ENCODE data around the gene C6orf58. TPM values are rescaled to one million over a fixed set of nuclear protein-coding genes. Genes with fewer than 3 reads are reported as not detected.

C6orf58 gene
- not detected in 2 replicates for total RNA-seq

DNA sequence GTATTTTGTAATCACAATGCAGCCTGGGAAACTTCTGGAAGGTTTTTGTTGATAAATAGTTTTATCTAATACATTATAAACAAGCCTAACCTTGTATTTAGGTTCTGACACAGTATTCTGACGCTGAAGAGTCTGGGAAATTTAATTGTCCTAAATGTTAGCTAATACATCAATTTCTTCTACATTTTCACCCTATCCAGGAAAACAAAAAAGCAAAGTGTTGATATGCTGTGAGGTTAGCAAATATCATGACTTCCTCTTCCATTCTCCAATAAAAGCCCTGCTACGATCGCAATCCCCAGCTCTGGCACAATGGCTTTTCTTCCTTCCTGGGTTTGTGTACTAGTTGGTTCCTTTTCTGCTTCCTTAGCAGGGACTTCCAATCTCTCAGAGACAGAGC, at the start of gene C6orf58:
TSS of gene C6orf58 (plus strand) at position 301 of the 400 bp plus-strand sequence. CDS start at position 313, 12 bp downstream.
- DNase-seq (ENCODE audit: extremely low read depth, low read depth, low spot score) = no peak

DNA sequence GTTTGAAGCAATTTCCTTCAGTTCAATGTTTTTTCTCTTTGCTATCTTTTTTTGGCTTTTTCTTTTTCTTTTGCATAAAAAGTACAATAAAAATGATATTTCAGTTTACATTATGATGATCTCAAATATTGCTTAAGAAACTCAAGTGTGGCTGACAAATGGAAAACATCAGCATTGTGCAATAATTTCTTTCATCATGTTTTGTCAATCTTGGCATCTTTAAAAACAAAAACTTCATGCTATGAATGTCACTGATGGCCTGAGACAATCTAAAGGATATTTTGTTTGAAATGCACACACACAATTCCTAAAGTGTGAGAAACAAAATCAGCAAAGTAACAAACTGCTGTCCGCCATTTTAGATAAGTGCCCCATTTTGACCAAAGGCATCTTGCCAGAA, 44.0 kb upstream of the C6orf58 start:
- no peak for DNase-seq (ENCODE audit: extremely low read depth, low read depth, low spot score)

DNA sequence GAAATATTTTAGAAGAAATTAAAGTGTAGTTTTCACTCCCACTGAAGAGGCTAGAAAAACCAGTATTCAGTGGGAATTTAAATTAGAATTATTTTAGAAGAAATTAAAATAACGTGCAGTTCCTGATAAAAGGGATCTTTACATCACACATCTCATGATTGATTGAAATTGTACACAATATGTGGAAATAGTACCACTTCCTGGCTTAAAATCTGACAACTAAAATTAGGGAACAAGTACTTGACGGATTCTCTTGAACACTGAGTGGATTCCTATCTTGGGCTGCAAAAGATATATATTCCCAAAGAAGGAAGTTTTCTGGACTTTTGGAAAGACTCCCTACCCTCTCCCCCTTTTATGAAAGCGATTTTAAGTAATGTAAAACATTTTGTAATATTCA, 43.2 kb upstream of the C6orf58 start:
- DNase-seq (ENCODE audit: extremely low read depth, low read depth, low spot score) = no peak

DNA sequence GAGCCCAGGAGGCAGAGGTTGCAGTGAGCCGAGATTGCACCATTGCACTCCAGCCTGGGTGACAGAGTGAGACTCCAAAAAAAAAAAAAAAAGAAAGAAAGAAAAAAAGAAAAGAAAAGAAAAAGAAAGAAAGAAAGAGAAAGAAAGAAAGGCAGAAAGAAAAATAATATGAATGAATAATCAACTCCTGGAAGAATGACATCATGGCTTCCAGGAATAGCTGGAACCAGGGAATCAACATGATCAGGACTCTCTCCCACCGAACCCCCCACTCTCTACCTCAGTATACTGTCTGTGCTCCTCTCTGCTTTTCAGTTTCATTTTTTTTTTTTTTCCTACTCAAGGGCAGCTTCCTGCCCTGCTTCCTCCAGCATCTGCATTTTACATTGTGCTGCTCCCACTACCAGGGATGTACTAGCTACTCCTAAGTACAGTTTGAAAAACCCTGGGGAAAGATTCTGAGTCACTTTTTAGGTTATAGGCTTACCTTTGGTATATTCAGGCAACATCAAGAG, 38.2 kb upstream of the C6orf58 start:
- no peak for DNase-seq (ENCODE audit: extremely low read depth, low read depth, low spot score)

DNA sequence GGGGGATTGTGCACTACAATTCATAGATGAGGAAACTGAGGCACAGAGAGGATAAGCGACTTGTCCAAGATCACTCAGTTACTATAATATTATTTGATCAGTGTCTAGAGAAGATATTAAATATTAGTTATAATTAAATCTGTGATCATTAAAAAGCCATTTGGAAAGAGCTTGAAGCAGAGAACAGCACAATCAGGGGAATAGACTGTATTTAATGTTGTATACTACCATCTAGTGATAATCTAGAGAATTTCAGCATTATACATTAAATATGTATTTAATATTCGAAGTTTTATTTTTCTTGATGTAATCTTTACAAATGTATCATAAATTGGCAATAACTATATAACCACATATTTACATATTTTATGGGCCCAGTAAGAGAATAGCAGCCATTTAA, 37.7 kb upstream of the C6orf58 start:
- DNase-seq (ENCODE audit: extremely low read depth, low read depth, low spot score) = no peak

DNA sequence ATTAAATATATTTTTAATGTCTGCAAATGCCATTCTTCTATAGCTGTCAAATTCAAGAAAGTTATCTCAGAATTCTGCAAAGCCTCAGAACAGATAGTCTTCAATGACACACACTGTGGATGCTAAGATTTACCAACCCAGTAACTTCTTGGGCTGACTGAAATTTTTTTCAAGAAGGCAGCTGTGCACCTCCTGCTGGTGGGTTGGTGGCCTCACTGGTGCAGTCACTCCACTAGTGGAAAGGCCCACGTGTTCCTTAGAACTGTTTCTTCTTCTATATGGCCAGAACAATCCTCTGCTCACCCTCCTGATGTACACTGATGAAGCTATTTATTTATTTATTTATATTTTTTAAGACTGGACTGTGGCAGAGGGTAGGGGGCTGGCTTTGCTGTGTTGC, 29.8 kb upstream of the C6orf58 start:
- DNase-seq (ENCODE audit: extremely low read depth, low read depth, low spot score) = no peak

DNA sequence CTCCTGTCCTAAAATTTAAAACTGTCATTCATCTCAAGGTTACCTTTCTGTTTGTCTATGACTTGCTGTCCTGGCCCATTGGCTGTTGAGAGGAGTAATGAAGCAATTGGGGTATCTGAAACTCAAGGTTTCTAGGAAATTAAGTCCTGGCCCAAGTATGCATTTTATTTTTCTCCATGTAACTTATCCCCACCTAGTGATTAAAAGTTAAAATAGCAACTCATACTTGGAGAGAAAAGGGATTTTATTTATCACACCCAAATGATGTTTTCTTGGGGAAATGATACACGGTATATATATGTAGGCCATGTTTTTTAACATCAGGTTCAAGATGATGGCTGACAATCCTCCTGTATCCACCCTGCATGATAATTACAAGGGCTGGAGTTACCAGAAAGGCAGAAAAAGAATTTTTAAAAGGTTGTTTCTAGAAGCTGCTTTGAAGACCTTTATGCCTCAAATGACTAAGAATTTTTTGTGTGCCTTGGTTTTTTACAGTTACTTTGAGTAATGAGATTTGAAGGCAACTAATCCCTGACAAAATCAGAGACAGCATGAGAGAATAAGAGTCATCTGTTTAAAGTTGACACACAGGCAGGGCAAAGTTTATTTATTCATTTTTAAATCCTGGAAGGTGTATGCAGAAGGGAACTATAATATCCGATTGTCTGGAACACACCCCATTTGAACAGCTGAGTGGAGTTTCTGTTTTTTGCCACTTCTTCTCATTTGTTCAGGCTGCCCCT, 28.9 kb upstream of the C6orf58 start:
- no peak for DNase-seq (ENCODE audit: extremely low read depth, low read depth, low spot score)

DNA sequence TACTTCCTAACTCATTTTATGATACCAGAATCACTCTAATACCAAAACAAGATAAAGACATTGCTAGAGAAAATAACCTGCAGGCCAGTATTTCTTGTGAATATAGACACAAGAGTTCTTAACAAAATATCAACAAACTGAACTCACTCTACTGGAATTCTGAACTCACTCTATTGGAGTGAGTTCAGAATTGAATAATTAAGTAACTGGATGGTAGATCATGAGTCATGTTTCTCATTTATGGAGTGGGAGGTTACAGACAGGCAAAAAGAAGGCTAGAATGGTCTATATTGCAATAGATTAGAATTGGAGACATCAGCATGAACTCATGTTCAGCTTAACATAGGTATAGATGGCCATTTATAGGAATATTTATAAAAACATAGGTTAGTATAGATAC, 26.6 kb upstream of the C6orf58 start:
- DNase-seq (ENCODE audit: extremely low read depth, low read depth, low spot score) = no peak

DNA sequence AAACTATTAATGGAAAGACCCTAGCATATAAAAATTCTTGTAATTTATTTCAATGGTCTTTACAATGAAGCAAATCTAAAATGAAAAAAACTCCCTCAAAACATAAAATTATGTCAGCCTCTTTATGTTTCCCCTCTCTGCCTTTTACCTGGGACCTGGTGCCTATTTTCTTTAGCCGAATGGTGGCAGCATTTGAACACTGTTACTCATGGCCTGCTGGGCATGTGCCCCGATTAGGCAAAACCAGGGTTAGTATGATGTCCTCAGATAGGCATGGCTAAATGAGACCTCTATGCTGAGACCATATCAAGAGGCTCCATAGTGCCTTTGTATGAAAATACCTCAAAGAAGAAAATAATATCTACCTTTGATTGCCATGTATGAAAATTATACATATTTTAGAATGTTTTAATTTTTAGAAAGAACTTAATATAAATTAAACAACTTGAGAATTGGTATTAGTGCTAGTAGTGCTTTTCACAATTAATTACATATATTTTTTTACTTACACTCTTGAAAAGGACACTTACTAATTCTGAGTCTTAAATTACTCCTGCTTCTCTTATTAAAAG, 22.5 kb upstream of the C6orf58 start:
- DNase-seq (ENCODE audit: extremely low read depth, low read depth, low spot score) = no peak

DNA sequence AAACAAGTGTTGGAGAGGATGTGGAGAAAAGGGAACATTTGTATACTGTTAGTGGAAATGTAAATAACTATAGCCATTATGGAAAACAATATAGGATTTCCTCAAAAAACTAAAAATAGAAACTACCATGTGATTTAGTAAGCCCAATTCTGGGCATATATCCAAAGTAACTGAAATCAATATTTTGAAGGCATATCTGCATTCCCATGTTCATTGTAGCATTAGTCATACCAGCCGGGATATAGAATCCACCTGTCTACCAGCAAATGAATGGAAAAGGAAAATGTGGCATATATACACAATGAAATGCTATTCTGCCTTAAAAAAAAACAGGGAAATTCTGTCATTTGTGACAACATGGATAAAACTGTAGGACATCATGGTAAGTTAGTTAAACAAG, 15.3 kb upstream of the C6orf58 start:
- no peak for DNase-seq (ENCODE audit: extremely low read depth, low read depth, low spot score)

DNA sequence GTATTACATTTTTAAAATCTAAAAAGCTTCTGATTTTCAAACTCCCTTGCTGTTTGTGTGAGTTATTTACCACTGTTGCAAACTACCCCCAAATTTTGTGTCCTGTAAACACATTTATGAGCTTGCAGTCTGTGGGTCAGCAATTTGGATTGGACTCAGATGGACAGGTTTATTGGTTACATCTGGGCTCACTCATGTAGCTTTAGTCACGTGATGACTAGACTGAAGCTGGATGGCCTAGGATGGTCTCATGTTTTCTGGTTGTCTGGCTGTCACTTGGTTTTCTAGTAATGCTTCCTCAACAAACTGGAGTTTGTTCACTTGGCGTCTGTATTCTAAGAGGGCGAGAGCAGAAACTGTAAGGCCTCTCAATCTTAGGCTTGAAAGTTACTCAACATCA, 12.2 kb upstream of the C6orf58 start:
- DNase-seq (ENCODE audit: extremely low read depth, low read depth, low spot score) = no peak

DNA sequence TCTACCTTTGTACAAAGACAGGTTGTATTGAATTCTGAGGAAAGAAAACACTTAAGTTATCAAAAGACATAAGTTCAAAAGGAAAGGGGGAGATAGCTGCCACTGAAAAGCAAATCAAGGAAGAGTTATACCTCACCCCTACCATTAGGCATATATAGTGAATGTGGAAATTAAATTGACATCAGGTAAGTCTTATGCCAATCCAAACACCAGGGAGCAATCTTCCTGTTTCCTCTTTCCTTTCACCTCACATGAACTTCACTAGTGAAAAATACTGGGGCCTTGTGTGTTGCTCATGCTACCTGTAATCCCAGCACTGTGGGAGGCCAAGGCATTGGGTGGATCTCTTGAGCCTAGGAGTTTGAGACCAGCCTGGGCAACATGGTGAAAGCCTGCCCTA, 10.9 kb upstream of the C6orf58 start:
- no peak for DNase-seq (ENCODE audit: extremely low read depth, low read depth, low spot score)

DNA sequence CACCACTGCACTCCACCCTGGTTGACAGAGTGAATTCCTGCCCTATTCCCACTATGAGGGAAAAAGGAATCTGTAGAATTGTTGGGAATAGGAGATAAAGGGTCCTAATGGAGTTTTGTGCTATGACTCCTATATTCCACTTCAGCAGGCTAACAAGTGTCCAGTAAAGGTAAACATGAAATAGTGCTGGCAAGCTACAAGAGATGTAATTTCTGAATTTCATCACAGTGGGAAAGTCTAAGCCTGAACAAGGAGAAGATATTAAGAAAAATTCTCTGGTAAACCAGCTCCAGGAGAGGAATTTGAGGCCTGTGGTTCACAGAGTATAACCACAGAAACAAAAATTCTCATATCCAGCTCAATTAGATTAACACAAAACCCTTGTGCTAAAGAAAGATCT, 10.3 kb upstream of the C6orf58 start:
- no peak for DNase-seq (ENCODE audit: extremely low read depth, low read depth, low spot score)

DNA sequence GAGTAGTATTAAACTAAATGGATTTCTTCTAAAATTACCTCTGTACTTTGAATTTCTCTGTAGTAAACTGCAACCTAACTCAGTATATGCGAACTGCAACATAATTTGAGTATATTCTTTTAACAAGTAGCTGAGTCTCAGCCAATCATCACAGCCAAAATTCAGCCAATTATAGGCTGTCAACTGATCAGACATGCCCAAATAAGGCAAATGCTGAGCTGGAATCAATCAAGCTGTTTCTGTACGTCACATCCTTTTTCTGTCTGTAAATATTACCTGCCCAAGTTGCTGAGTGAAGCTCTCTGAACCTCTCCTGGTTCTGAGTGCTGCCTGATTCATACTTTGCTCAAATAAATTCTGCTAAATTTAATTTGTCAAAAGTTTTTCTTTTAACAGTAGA, 9.5 kb upstream of the C6orf58 start:
- no peak for DNase-seq (ENCODE audit: extremely low read depth, low read depth, low spot score)

DNA sequence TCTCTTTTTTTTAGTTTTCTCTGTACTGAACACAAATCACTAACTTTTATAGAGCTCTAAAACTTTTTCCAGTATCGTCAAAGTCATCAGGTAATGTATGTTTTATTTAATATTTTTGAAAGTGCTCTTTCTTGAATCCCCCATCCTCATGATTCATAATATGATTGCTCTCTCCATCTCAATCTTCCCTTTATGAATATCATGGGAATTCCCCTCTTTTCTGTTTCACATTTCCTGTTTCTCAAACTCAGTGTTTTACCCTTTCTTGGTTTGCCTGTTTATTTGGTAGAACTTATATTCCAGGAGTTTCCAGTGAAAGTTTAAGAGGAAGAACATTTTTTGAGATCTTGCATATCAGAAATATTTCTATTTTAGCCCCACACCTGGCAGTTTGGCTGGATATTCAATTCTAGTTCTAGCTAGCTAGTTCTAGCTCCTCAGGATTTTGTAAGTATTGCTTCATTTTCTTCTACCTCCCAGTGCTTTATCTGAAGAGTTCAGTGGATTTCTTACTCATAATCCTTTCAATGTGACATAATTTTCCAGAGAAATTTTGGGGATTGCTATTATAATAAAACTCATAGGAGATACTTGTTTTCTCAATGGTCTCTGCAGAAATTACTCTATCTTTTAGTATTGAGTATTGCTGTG, 6.1 kb upstream of the C6orf58 start:
- no peak for DNase-seq (ENCODE audit: extremely low read depth, low read depth, low spot score)

DNA sequence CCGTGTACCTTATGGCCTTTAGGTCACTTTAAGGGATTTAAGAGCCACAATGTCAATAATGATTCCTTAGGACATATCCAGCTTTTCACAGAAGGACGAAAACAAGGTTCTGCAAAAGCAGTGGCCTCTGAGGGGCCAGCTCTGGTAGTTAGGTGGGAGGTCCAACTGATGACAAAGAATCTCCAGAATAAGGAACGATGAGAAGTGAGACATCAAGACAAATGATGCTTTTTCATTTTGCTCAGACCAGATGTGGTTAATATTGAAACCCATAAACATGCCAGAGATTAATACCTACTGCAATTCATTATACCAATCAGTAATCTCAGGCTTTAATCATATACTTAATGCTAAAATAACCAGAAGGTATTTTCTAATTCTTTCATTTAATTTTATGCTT, 1.9 kb downstream of the C6orf58 start:
- DNase-seq (ENCODE audit: extremely low read depth, low read depth, low spot score) = no peak

DNA sequence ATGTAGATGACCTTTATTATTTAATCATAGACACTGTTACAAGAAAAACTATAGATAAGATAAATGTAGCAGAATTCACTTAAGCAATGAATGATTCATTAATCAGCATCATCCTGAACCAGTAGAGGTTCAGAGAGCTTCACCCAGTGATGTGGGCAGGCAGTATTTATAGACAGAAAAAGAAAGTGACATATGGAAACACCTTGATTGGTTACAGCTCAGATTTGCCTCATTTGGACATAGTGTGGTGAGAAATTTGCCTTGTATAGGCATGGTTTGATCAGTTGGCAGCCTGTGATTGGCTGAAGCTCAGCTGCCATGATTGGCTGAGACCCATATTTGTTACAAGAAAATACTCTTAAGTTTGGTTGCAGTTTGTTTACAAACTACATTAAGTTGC, 4.6 kb downstream of the C6orf58 start:
- no peak for DNase-seq (ENCODE audit: extremely low read depth, low read depth, low spot score)

DNA sequence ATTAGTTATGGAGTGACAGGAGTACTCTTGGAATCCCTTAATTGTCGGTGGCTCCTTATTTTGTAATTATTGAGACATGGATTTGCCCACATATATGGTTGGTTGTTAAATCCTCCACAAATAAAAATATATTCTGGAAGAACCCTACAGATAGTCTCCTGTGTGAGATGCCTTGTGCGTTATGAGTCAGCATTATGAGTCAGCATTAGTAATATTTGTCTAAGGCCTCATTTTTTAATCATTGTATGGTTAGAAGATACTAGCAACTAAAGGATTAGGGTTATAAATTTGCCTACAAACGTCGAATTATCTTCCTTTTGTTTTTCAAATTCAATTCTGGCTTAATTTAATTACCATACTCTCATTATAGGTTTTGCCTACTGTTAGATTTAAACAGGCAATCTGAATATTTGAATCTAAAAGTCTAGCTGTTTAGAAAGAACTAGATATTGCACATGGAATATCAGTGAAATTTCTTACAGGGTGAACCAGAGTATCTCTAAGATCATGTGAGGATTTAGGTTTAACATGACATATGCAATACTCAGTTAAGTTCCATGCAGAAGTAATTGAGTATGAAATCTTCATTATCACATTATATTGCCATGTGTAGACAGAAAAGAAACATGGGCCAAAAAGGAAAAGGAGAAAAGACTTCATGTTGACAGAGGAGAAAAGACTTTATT, 5.9 kb downstream of the C6orf58 start:
- peak; percentile 39 for DNase-seq (ENCODE audit: extremely low read depth, low read depth, low spot score)

DNA sequence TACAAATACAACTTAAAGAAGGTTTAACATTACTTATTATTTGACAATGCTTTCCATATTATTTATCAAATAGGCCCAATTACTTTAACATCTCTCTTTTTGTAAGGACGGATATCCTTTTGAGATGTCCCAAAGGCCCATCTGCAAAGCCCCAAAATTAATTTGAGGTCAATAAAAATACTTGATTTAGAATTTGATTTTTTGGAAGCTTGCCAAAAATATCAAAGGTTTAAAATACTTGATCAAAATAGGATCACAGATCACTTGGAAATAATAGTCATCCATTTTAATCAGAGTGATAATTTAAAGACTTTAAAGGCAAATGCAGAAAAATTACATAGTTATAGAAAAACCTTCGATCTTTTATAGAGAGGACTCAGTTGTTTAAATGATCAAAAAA, 8.1 kb downstream of the C6orf58 start:
- DNase-seq (ENCODE audit: extremely low read depth, low read depth, low spot score) = no peak

DNA sequence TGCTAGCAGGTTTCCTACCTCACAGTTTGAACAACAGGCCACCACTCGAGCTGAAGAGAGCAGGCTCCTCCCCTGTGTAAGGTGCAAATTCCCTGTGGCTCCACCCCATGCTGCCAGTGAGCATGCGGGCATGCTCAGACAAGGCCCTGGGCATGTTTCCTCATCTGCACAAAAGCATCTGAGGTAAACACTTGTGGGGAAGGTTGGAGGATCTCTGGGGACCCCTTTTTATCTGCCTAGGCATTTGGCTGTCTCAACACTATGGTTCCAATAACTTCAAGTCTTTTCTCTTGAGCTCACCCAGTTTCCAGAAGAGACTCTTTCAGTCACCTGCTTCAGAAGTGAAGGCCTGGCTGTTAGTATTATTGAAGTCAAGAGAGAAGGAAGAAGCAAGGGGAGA, 9.4 kb downstream of the C6orf58 start:
- no peak for DNase-seq (ENCODE audit: extremely low read depth, low read depth, low spot score)

DNA sequence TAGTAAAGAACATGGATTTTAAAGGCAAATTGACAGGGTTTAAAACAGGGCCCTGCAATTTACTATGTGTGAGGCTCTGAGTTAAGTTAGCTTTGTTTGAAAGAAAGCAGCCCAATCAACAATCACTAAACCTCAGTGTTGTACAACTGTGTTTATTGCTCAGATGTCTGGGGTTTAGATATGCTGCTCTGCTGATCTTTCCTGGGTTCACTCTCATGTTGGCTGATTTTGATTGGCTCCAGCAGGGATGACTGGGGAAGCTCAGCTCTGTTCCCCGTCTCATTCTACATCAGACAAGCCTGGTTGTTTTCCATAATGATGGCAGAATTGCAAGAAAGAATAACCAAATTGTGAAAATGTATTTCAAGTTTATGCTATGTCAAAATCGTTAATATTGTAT, 10.9 kb downstream of the C6orf58 start:
- DNase-seq (ENCODE audit: extremely low read depth, low read depth, low spot score) = no peak
